Activated CD4-positive, CD25-positive, alpha-beta regulatory T cell treated with anti-CD3 and anti-CD28 coated beads, Interleukin-2, amount 50 U/mL, for 16 hours (primary cell): Measurements from ENCODE around the gene ABCA13.

ENCODE experiments used
- DNase-seq: peaks from one replicate; pipeline ENCODE4 v3.0.0-alpha.2; 2020; ENCODE audit warnings: low read depth, low spot score

ABCA13 gene

GRCh38 chr7:48515171-48515570 is 343.9 kb downstream of the ABCA13 start:
- DNase-seq: no peak

- no peak for DNase-seq
These were observed 346.8 kb downstream of the ABCA13 start for GRCh38 chr7:48518092-48518491.

GRCh38 chr7:48522692-48523091 is 351.4 kb downstream of the ABCA13 start:
- no peak for DNase-seq

GRCh38 chr7:48525736-48526732 is 354.8 kb downstream of the ABCA13 start:
- DNase-seq: no peak

GRCh38 chr7:48528646-48529045 is 357.4 kb downstream of the ABCA13 start:
- no peak for DNase-seq

GRCh38 chr7:48537561-48537960 is 366.3 kb downstream of the ABCA13 start:
- DNase-seq: no peak

GRCh38 chr7:48540746-48541145 is 369.5 kb downstream of the ABCA13 start:
- DNase-seq: no peak

GRCh38 chr7:48548667-48549066 is 377.4 kb downstream of the ABCA13 start:
- DNase-seq: no peak

GRCh38 chr7:48551652-48552051 is 380.4 kb downstream of the ABCA13 start:
- no peak for DNase-seq

GRCh38 chr7:48563334-48563733 is 392.1 kb downstream of the ABCA13 start:
- no peak for DNase-seq

- no peak for DNase-seq
These were observed 404.3 kb downstream of the ABCA13 start for GRCh38 chr7:48575516-48575915.

- no peak for DNase-seq
These were observed 416.2 kb downstream of the ABCA13 start for GRCh38 chr7:48587475-48587874.

GRCh38 chr7:48594349-48594748 is 423.1 kb downstream of the ABCA13 start:
- DNase-seq: no peak

- no peak for DNase-seq
These were observed 424.5 kb downstream of the ABCA13 start for GRCh38 chr7:48595756-48596155.

- DNase-seq: no peak
These were observed 439.4 kb downstream of the ABCA13 start for GRCh38 chr7:48610705-48611104.

- DNase-seq: no peak
These were observed 440.7 kb downstream of the ABCA13 start for GRCh38 chr7:48611993-48612392.

- DNase-seq: no peak
These were observed 446.2 kb downstream of the ABCA13 start for GRCh38 chr7:48617508-48617907.

- DNase-seq: no peak
These were observed 446.7 kb downstream of the ABCA13 start for GRCh38 chr7:48617993-48618392.

GRCh38 chr7:48621076-48621475 is 449.8 kb downstream of the ABCA13 start:
- no peak for DNase-seq

- DNase-seq: no peak
These were observed 455.9 kb downstream of the ABCA13 start for GRCh38 chr7:48627164-48627563.

GRCh38 chr7:48628793-48629349 is 457.6 kb downstream of the ABCA13 start:
- DNase-seq: no peak

GRCh38 chr7:48634116-48634632 is 462.9 kb downstream of the ABCA13 start:
- DNase-seq: no peak

GRCh38 chr7:48635796-48636195 is 464.5 kb downstream of the ABCA13 start:
- DNase-seq: no peak
